NT2/D1 (cell line): Measurements from ENCODE around the gene ETS1.

Experiments
- DNase-seq: peaks from one replicate; pipeline ENCODE4 v3.0.0-alpha.2; 2011; ENCODE audit warnings: low read depth, low spot score
- H3K27me3 ChIP-seq: 2 replicates; pipeline ENCODE4 v1.6.0; 2011; ENCODE audit warnings: mild to moderate bottlenecking; ENCODE audit not compliant: insufficient read length, insufficient read depth
- H3K36me3 ChIP-seq: 2 replicates; pipeline ENCODE4 v1.6.1; 2011; ENCODE audit warnings: mild to moderate bottlenecking, low read length, mixed read lengths; ENCODE audit not compliant: insufficient read depth, insufficient read length
- H3K4me1 ChIP-seq: 2 replicates; pipeline ENCODE4 v1.5.1; 2011; ENCODE audit not compliant: insufficient read depth, insufficient read length
- H3K4me3 ChIP-seq: 2 replicates; pipeline ENCODE4 v1.5.1; 2011; ENCODE audit warnings: low read depth; ENCODE audit not compliant: insufficient read length
- H3K9ac ChIP-seq: 2 replicates; pipeline ENCODE4 v1.6.0; 2011; ENCODE audit warnings: low read depth; ENCODE audit not compliant: insufficient read length
- H3K9me3 ChIP-seq: 2 replicates; pipeline ENCODE4 v1.5.1; 2011; ENCODE audit warnings: mild to moderate bottlenecking, low read length; ENCODE audit not compliant: insufficient read depth
- SUZ12 ChIP-seq: IDR thresholded peaks from 2 replicates; pipeline ENCODE4 v1.6.1; 2011; ENCODE audit not compliant: insufficient read length, insufficient read depth; ENCODE audit errors: extremely low read depth
- YY1 ChIP-seq: IDR thresholded peaks from 2 replicates; pipeline ENCODE4 v1.6.1; 2011; ENCODE audit not compliant: insufficient read length, insufficient read depth
- ZNF274 ChIP-seq: IDR thresholded peaks from 2 replicates; pipeline ENCODE4 v1.6.1; 2011; ENCODE audit warnings: mild to moderate bottlenecking, low read depth, low read length

ETS1 gene

DNA sequence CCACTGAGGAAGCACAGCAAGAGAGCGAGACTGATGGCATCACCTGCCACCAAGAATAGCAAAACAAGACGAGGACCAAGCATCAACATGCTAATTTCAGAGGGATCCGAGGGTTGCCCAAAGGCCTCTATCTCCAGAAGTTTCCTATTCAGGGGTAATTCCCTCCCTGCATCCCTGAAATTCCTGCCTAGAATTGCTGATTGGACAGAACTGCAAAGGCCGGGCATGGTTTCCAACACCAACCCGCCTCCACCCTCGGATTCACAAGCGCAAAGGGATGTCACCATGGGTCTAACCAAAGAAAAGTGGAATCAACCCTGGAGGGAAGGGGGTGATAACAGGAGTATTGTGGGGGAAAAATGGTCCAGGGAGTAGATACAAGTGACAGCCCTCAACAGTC lies 28.3 kb upstream of the ETS1 start:
- DNase-seq, result no peak
- Histone ChIP-seq H3K4me3 (no peak overlapping the region), H3K9me3 (no peaks in the 10 kb centered on the region), H3K4me1 (no peaks in the 10 kb centered on the region), H3K36me3 (no peaks in the 10 kb centered on the region), H3K27me3 (no peaks in the 10 kb centered on the region), H3K9ac (no peak overlapping the region)
- no peak for TF ChIP-seq YY1
- no peak for TF ChIP-seq ZNF274
- no peak for TF ChIP-seq SUZ12

DNA sequence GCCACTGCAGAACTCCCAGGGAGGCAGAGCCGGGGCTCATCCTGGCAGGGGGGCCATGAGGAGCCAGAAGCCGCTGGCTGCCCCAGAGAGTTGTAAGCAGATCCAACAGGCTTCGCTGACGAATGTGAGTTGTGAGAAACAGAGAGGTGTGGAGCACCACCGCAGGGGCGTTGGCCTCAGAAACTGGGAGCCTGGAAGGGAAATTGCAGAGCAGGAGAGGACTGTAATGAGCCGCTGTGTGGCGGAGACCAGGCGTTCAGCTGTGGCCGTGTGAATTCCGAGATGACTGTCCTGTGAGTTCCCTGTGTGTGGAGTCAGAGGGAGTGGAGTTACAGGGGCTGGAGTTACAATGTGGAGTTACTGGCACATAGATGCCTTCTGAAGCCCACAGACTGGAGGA lies 27.7 kb upstream of the ETS1 start:
- Histone ChIP-seq H3K4me3 (no peak overlapping the region), H3K27me3 (no peaks in the 10 kb centered on the region), H3K4me1 (no peaks in the 10 kb centered on the region), H3K9me3 (no peaks in the 10 kb centered on the region), H3K9ac (no peak overlapping the region), H3K36me3 (no peaks in the 10 kb centered on the region)
- DNase-seq, result no peak
- TF ChIP-seq ZNF274 (no peak), SUZ12 (no peak), YY1 (no peak)

DNA sequence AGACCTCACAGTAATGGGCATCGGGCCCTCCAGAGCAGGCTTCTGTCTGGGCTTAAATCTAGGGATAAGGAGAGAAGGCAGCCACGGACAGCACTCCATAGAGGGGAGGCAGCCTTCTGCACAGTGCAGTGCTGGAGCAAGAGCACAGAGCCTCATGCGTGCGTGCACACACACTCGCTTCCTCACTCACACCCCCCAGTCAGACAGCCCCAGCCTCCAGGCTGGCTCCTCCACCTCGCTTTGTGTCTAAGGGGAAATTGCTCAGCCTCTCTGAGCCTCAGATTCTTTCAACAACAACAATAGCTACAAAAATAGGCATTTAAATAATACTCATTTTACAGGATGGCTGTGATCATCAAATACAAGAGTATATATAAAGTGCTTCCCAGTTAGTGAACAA lies 26.7 kb upstream of the ETS1 start:
- DNase-seq, result no peak
- Histone ChIP-seq H3K9me3 (no peaks in the 10 kb centered on the region), H3K4me3 (no peak overlapping the region), H3K36me3 (no peaks in the 10 kb centered on the region), H3K4me1 (no peaks in the 10 kb centered on the region), H3K27me3 (no peaks in the 10 kb centered on the region), H3K9ac (no peak overlapping the region)
- TF ChIP-seq YY1 (no peak), SUZ12 (no peak)

DNA sequence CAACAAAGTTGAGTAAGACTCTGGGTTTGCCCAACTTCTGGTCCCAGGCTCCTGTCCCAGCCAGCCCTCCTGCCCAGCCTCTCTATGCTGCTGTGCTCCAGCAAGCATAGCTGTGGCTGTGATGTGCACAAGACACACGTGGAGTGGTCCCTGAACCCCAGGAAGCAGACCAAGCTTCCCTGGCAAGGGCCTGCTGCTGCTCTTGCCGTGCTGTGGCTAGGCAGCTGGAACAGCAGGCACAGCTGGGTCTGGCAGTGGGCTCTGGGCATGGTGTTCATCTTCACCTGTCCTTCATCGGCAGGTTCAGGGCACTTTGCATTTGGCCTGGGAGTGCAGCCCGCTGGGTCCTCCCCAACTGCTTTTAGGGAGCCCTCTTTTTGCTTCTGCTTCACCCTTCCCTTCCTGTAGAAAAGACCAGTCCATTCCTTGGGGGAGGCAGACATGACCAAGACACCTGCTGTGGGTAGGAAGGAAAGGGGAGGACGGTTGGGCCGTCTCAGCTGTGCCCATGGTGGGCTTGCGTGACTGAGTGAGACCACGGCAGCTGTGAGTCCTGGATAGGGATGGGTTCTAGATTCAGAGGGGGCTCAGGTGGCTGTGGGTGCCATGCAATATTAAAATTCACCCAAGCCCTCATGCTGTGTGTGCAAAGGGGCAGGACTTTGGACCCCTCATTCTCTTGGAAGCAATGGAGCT lies 26.1 kb upstream of the ETS1 start:
- no peaks in the 10 kb centered on the region for H3K9me3 ChIP-seq
- no peaks in the 10 kb centered on the region for H3K27me3 ChIP-seq
- no peaks in the 10 kb centered on the region for H3K4me1 ChIP-seq
- TF ChIP-seq SUZ12, result no peak
- no peak for TF ChIP-seq ZNF274
- no peak for TF ChIP-seq YY1
- H3K4me3 ChIP-seq, result no peak overlapping the region
- H3K9ac ChIP-seq, result no peak overlapping the region
- no peak for DNase-seq
- H3K36me3 ChIP-seq, result no peaks in the 10 kb centered on the region

DNA sequence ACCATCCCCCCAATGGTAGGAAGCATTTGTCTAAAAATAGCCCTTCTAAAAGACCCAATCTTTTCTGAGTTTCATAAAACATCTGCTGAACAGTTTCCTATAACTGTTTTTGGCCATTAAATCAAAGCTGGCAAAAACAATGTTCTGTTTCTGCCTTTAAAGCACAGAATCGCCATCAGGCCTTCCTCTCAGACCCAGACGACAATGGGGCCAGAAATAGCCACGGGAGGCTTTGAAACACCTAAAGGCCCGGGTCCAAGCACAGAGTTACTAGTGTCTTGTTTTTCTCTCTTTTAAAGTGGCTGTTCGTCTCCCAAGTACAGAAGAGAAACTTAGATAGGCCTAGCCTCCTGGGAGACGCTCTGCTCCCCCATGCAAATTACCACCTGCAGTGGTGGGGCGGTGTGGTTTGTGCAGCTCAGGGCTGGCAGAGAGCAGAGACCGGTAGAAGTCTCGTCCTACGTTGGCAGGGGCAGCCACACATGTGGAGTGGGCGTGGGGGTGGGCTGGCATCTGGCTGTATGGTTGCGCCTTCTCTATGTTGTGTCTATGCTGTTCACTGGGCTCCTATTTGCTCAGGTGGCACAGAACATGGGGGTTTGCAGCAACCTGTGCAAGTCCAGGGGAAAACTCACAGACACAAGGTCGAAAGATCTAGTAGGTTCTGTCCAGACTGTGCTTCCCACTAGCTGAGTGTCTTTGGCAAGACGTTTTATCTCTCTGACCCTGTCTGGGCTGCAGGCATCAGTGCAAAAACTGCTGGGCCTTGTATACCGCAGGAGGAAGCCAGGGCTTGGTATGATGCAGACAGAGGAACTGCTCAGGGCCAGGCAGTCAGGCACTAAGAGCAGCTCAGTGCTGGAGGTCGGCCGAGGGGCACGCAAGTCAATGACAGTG lies 23.6 kb upstream of the ETS1 start:
- H3K36me3 ChIP-seq, result no peaks in the 10 kb centered on the region

DNA sequence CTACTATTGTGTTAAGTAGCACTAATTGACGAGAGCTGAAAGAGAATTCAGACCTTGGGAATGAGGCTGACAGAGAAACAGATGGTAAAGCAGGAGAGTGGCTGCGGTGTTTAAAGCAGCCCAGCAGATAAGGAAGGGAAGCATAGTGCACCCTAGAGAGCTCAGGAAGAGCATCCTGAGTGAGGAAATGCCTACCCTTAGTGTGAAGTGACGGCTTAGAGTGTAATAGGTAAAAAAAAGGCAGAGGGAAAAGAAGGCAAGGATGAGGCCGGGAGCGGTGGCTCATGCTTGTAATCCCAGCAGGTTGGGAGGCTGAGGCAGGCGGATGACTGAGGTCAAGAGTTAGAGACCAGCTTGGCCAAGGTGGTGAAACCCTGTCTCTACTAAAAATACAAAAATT lies 22.4 kb upstream of the ETS1 start:
- Histone ChIP-seq H3K9ac (no peak overlapping the region), H3K27me3 (no peaks in the 10 kb centered on the region), H3K4me3 (no peak overlapping the region), H3K9me3 (no peaks in the 10 kb centered on the region), H3K36me3 (no peaks in the 10 kb centered on the region), H3K4me1 (no peaks in the 10 kb centered on the region)
- TF ChIP-seq SUZ12 (no peak), ZNF274 (no peak)
- no peak for DNase-seq

More for the DNA sequence above, 23.6 kb upstream of the ETS1 start:
- no peak for DNase-seq
- TF ChIP-seq YY1 (no peak), ZNF274 (no peak), SUZ12 (no peak)
- no peak overlapping the region for H3K9ac ChIP-seq
- H3K4me1 ChIP-seq, result no peaks in the 10 kb centered on the region
- no peaks in the 10 kb centered on the region for H3K9me3 ChIP-seq
- no peaks in the 10 kb centered on the region for H3K27me3 ChIP-seq
- H3K4me3 ChIP-seq, result no peak overlapping the region

DNA sequence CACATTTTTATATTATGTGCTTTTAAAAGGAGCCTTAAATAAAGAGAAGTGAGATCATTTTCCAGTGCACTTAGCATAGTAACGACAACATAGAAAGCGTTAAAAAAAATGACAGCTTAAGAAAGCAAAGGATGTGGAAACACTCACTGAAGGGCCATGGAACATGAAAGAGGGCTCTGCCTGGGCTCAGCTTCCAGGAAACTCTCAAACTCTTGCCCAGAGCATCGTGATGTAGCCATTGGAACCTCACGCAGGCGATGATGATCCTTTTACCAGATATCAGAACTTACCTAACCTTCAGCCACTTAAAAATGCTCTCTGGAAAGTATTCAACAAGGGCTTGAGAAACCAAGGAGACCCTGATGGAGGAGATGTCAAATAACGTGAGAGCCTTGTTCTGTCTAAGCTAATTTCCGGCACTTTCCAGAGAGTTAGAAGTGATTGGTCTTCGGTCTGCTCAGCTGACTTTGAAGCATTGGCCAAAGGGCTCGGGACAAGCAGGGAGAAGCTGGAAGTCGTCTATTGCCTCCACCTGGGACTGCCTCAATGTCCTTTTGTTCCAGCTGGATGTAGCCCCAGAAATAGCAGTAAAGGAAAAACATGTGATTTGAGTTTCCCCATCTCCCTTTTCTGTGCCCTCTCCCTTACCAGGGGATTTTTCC lies 21.5 kb upstream of the ETS1 start:
- no peak for DNase-seq
- Histone ChIP-seq H3K27me3 (no peaks in the 10 kb centered on the region), H3K36me3 (no peaks in the 10 kb centered on the region), H3K9me3 (no peaks in the 10 kb centered on the region), H3K4me1 (no peaks in the 10 kb centered on the region), H3K4me3 (no peak overlapping the region), H3K9ac (no peak overlapping the region)
- TF ChIP-seq SUZ12 (no peak), ZNF274 (no peak), YY1 (no peak)
